Lower leg skin (tissue), 3 donors: ENCODE results near the gene NEURL1B.

Experiments used
- CTCF ChIP-seq, 3 donors: fragments of 450-650 bp; IDR thresholded peaks; one replicate each; pipeline ENCODE4 v1.5.1; 2016; ENCODE audit warnings: antibody characterized with exemption in 3 of 3, mild to moderate bottlenecking in 3 of 3, moderate library complexity in 2 of 3
- POLR2A ChIP-seq, 2 donors: fragments of 450-650 bp; IDR thresholded peaks; one replicate each; pipeline ENCODE4 v1.6.1; 2016 to 2017; ENCODE audit warnings: antibody characterized with exemption in 2 of 2, mild to moderate bottlenecking in 1 of 2, moderate library complexity in 1 of 2

GRCh38 chr5:172610643-172611042, 30.4 kb upstream of the NEURL1B start:
- no peak for TF ChIP-seq CTCF (IDR thresholded peaks at IDR 0.05)
- TF ChIP-seq POLR2A (IDR thresholded peaks at IDR 0.05): no peak
